Upper lobe of left lung (tissue), 4 donors: Measurements from ENCODE around the gene RPS10.

Source experiments
- CTCF ChIP-seq, 6 experiments: fragments of 450-650 bp in 4 of 6; fragments of 200-600 bp in 2 of 6; sonication (generic) in 2 of 6; IDR thresholded peaks; one replicate each; pipeline ENCODE4 v1.5.1; 2016 to 2019; ENCODE audit warnings: antibody characterized with exemption in 6 of 6
- EP300 ChIP-seq, 4 donors: sonication (generic); formaldehyde crosslinking; IDR thresholded peaks; one replicate each; pipeline ENCODE4 v1.5.1; 2017; ENCODE audit warnings: antibody characterized with exemption in 4 of 4, control low read depth in 2 of 4
- POLR2A ChIP-seq, 4 donors: fragments of 450-650 bp; IDR thresholded peaks; one replicate each; pipeline ENCODE4 v1.5.1; 2016 to 2017; ENCODE audit warnings: antibody characterized with exemption in 4 of 4, mild to moderate bottlenecking in 2 of 4

- TF ChIP-seq CTCF (IDR thresholded peaks at IDR 0.05) (no peak), EP300 (IDR thresholded peaks at IDR 0.05) (no peak), POLR2A (IDR thresholded peaks at IDR 0.05) (no peak)
These were observed 13.1 kb downstream of the RPS10 start for GRCh38 chr6:34412643-34413214.
